KMS-11 (cell line): ENCODE measurements around the gene STK32A.

Experiments used
- H2AFZ ChIP-seq: fragments of 200-600 bp; sonication (generic); 2 replicates; pipeline ENCODE4 v1.6.1; 2016; ENCODE audit warnings: antibody characterized with exemption, mixed run types, low read depth
- H3K27ac ChIP-seq: fragments of 200-600 bp; sonication (generic); 2 replicates; pipeline ENCODE4 v1.6.1; 2016; ENCODE audit warnings: mild to moderate bottlenecking, mixed run types
- H3K27me3 ChIP-seq: fragments of 200-600 bp; sonication (generic); 2 replicates; pipeline ENCODE4 v1.6.1; 2017; ENCODE audit warnings: mild to moderate bottlenecking, low read depth, mixed run types, moderate library complexity; ENCODE audit not compliant: insufficient read depth
- H3K36me3 ChIP-seq: fragments of 200-600 bp; sonication (generic); 2 replicates; pipeline ENCODE4 v1.6.1; 2017; ENCODE audit warnings: mild to moderate bottlenecking, mixed run types; ENCODE audit not compliant: insufficient read depth
- H3K4me1 ChIP-seq: fragments of 200-600 bp; sonication (generic); 2 replicates; pipeline ENCODE4 v1.6.1; 2016; ENCODE audit warnings: mild to moderate bottlenecking, low read depth, mixed run types; ENCODE audit not compliant: poor library complexity, severe bottlenecking
- H3K4me2 ChIP-seq: fragments of 200-600 bp; sonication (generic); 2 replicates; pipeline ENCODE4 v1.7.0; 2016; ENCODE audit warnings: mild to moderate bottlenecking, mixed run types
- H3K4me3 ChIP-seq: fragments of 200-600 bp; sonication (generic); IDR thresholded peaks from 2 replicates; pipeline ENCODE4 v1.6.1; 2017; ENCODE audit warnings: low read depth, low read length, mixed read lengths; ENCODE audit not compliant: insufficient read depth
- H3K79me2 ChIP-seq: fragments of 200-600 bp; sonication (generic); 2 replicates; pipeline ENCODE4 v1.6.1; 2016; ENCODE audit warnings: low read depth, mixed run types; ENCODE audit not compliant: insufficient read depth
- H3K9ac ChIP-seq: fragments of 200-600 bp; sonication (generic); 2 replicates; pipeline ENCODE4 v1.6.1; 2016; ENCODE audit warnings: mild to moderate bottlenecking, mixed run types
- H4K20me1 ChIP-seq: fragments of 200-600 bp; sonication (generic); 2 replicates; pipeline ENCODE4 v1.6.1; 2016; ENCODE audit warnings: mild to moderate bottlenecking, mixed run types; ENCODE audit not compliant: insufficient read depth
- CTCF ChIP-seq: fragments of 200-600 bp; sonication (generic); conservative IDR thresholded peaks from 2 replicates; pipeline ENCODE4 v1.6.1; 2017; ENCODE audit warnings: low read depth, mild to moderate bottlenecking, antibody characterized with exemption, low read length, moderate library complexity, mixed read lengths

The STK32A gene

GRCh38 chr5:147317978-147318684 is 83.3 kb downstream of the STK32A start:
- TF ChIP-seq CTCF: no peak
- no peak overlapping the region for H3K4me3 ChIP-seq

GRCh38 chr5:147321569-147321968 is 86.7 kb downstream of the STK32A start:
- Histone ChIP-seq H2AFZ (no peak overlapping the region), H3K4me1 (no peaks in the 10 kb centered on the region), H3K27me3 (no peaks in the 10 kb centered on the region), H3K4me2 (no peak overlapping the region), H3K9ac (no peak overlapping the region), H3K36me3 (no peaks in the 10 kb centered on the region), H3K27ac (no peak overlapping the region), H4K20me1 (no peaks in the 10 kb centered on the region), H3K4me3 (no peak overlapping the region), H3K79me2 (no peaks in the 10 kb centered on the region)
- TF ChIP-seq CTCF: no peak

More at GRCh38 chr5:147317978-147318684, 83.3 kb downstream of the STK32A start:
- H2AFZ ChIP-seq: no peak overlapping the region
- H3K4me2 ChIP-seq: no peak overlapping the region
- no peaks in the 10 kb centered on the region for H3K36me3 ChIP-seq
- H3K4me1 ChIP-seq: no peaks in the 10 kb centered on the region
- no peak overlapping the region for H3K27ac ChIP-seq
- H3K27me3 ChIP-seq: no peaks in the 10 kb centered on the region
- H3K9ac ChIP-seq: no peak overlapping the region
- no peaks in the 10 kb centered on the region for H3K79me2 ChIP-seq
- no peaks in the 10 kb centered on the region for H4K20me1 ChIP-seq

- Histone ChIP-seq H3K4me1 (no peaks in the 10 kb centered on the region), H3K4me2 (no peak overlapping the region), H3K27ac (no peak overlapping the region), H4K20me1 (no peaks in the 10 kb centered on the region), H3K27me3 (no peaks in the 10 kb centered on the region), H3K79me2 (no peaks in the 10 kb centered on the region), H3K4me3 (no peak overlapping the region), H3K36me3 (no peaks in the 10 kb centered on the region), H3K9ac (no peak overlapping the region), H2AFZ (no peak overlapping the region)
- TF ChIP-seq CTCF: no peak
Observed at GRCh38 chr5:147327421-147327820, 92.6 kb downstream of the STK32A start.

GRCh38 chr5:147327905-147328304 is 93.1 kb downstream of the STK32A start:
- TF ChIP-seq CTCF: no peak
- H4K20me1 ChIP-seq: no peaks in the 10 kb centered on the region
- no peaks in the 10 kb centered on the region for H3K27me3 ChIP-seq
- no peak overlapping the region for H3K27ac ChIP-seq
- H3K9ac ChIP-seq: no peak overlapping the region
- H3K36me3 ChIP-seq: no peaks in the 10 kb centered on the region
- no peak overlapping the region for H3K4me3 ChIP-seq
- no peak overlapping the region for H3K4me2 ChIP-seq
- H3K79me2 ChIP-seq: no peaks in the 10 kb centered on the region
- no peaks in the 10 kb centered on the region for H3K4me1 ChIP-seq
- no peak overlapping the region for H2AFZ ChIP-seq
